Stomach smooth muscle (tissue), 2 donors: Measurements from ENCODE around the gene BCO2.

Experiments
- H3K27ac ChIP-seq: one replicate; pipeline ENCODE4 v1.7.0; 2013; ENCODE audit warnings: mild to moderate bottlenecking, low read length, inconsistent platforms
- H3K27me3 ChIP-seq, 2 donors: one replicate each; pipeline ENCODE4 v1.7.0; 2013; ENCODE audit warnings: low read length in 2 of 2; ENCODE audit not compliant: insufficient read depth in 2 of 2, control insufficient read depth in 1 of 2
- H3K36me3 ChIP-seq, 2 donors: one replicate each; pipeline ENCODE4 v1.7.0; 2013; ENCODE audit warnings: low read length in 2 of 2; ENCODE audit not compliant: control insufficient read depth in 2 of 2, insufficient read depth in 2 of 2
- H3K4me1 ChIP-seq: one replicate; pipeline ENCODE4 v1.7.0; 2013; ENCODE audit warnings: low read length; ENCODE audit not compliant: control insufficient read depth, insufficient read depth
- H3K4me3 ChIP-seq, 2 donors: one replicate each; pipeline ENCODE4 v1.7.0; 2013; ENCODE audit warnings: low read length in 2 of 2
- H3K9ac ChIP-seq, 2 donors: one replicate each; pipeline ENCODE4 v1.7.0; 2013; ENCODE audit warnings: low read length in 2 of 2, mild to moderate bottlenecking in 1 of 2
- H3K9me3 ChIP-seq, 2 donors: one replicate each; pipeline ENCODE4 v1.7.0; 2013; ENCODE audit warnings: low read length in 2 of 2; ENCODE audit not compliant: control insufficient read depth in 2 of 2
- donor health status: healthy.
- donor health status: Pancreatic carcinoma.

BCO2 gene

GRCh38 chr11:112249871-112250610 is 74.7 kb downstream of the BCO2 start:
- no peak overlapping the region for H3K27ac ChIP-seq
- no peaks in the 10 kb centered on the region for H3K36me3 ChIP-seq
- no peaks in the 10 kb centered on the region for H3K4me1 ChIP-seq
- H3K9ac ChIP-seq: no peak overlapping the region
- H3K27me3 ChIP-seq: no peaks in the 10 kb centered on the region
- no peak overlapping the region for H3K4me3 ChIP-seq
- no peaks in the 10 kb centered on the region for H3K9me3 ChIP-seq

- Histone ChIP-seq H3K4me3 (no peak overlapping the region), H3K4me1 (no peaks in the 10 kb centered on the region), H3K9ac (no peak overlapping the region), H3K27me3 (no peaks in the 10 kb centered on the region), H3K36me3 (no peaks in the 10 kb centered on the region), H3K9me3 (no peaks in the 10 kb centered on the region), H3K27ac (no peak overlapping the region)
These were observed 78.4 kb downstream of the BCO2 start for GRCh38 chr11:112253605-112254242.

- no peaks in the 10 kb centered on the region for H3K4me1 ChIP-seq
- no peaks in the 10 kb centered on the region for H3K36me3 ChIP-seq
- no peaks in the 10 kb centered on the region for H3K9me3 ChIP-seq
- H3K9ac ChIP-seq: no peak overlapping the region
- H3K27me3 ChIP-seq: no peaks in the 10 kb centered on the region
- no peak overlapping the region for H3K27ac ChIP-seq
- no peak overlapping the region for H3K4me3 ChIP-seq
These were observed 79.9 kb downstream of the BCO2 start for GRCh38 chr11:112255067-112255720.

- Histone ChIP-seq H3K9me3 (no peaks in the 10 kb centered on the region), H3K9ac (no peak within 1 kb of the TSS), H3K36me3 (no peaks in the 10 kb centered on the region), H3K4me1 (peaks cover under 1% of the 10 kb centered on the region), H3K27ac (no peak within 1 kb of the TSS), H3K4me3 (no peak within 1 kb of the TSS), H3K27me3 (no peaks in the 10 kb centered on the region)
These were observed 85.2 kb downstream of the BCO2 start, which contains the start of gene PLET1 for GRCh38 chr11:112260490-112260889. PLET1 (minus strand) TSS chr11:112260860; CDS start chr11:112260589, 271 bp downstream.

- H3K9ac ChIP-seq: no peak overlapping the region
These were observed 90.5 kb downstream of the BCO2 start for GRCh38 chr11:112265659-112266409.

GRCh38 chr11:112266410-112266778 is 91.1 kb downstream of the BCO2 start:
- H3K9ac ChIP-seq: no peak overlapping the region
- H3K27ac ChIP-seq: no peak overlapping the region
- H3K4me1 ChIP-seq: peaks cover 3% of the 10 kb centered on the region
- H3K27me3 ChIP-seq: no peaks in the 10 kb centered on the region
- H3K9me3 ChIP-seq: no peaks in the 10 kb centered on the region
- H3K4me3 ChIP-seq: no peak overlapping the region
- no peaks in the 10 kb centered on the region for H3K36me3 ChIP-seq

More at GRCh38 chr11:112265659-112266409, 90.5 kb downstream of the BCO2 start:
- H3K4me3 ChIP-seq: no peak overlapping the region
- H3K36me3 ChIP-seq: no peaks in the 10 kb centered on the region
- no peaks in the 10 kb centered on the region for H3K27me3 ChIP-seq
- H3K4me1 ChIP-seq: peaks cover 3% of the 10 kb centered on the region
- H3K27ac ChIP-seq: no peak overlapping the region
- no peaks in the 10 kb centered on the region for H3K9me3 ChIP-seq

- H3K27me3 ChIP-seq: no peaks in the 10 kb centered on the region
These were observed 91.9 kb downstream of the BCO2 start for GRCh38 chr11:112267188-112267591.

GRCh38 chr11:112268406-112268805 is 93.1 kb downstream of the BCO2 start:
- no peak overlapping the region for H3K9ac ChIP-seq
- no peaks in the 10 kb centered on the region for H3K27me3 ChIP-seq
- peaks cover 3% of the 10 kb centered on the region for H3K4me1 ChIP-seq
- H3K27ac ChIP-seq: no peak overlapping the region
- H3K36me3 ChIP-seq: no peaks in the 10 kb centered on the region
- no peak overlapping the region for H3K4me3 ChIP-seq
- H3K9me3 ChIP-seq: no peaks in the 10 kb centered on the region

More at GRCh38 chr11:112267188-112267591, 91.9 kb downstream of the BCO2 start:
- Histone ChIP-seq H3K27ac (no peak overlapping the region), H3K9ac (no peak overlapping the region), H3K36me3 (no peaks in the 10 kb centered on the region), H3K4me1 (peaks cover 3% of the 10 kb centered on the region), H3K9me3 (no peaks in the 10 kb centered on the region), H3K4me3 (no peak overlapping the region)
